Ishikawa (cell line): ENCODE measurements around the gene USP49.
A peak's percentile ranks its signal among the peaks of the same experiment; 100 is the strongest.

Experiments used
- CEBPB ChIP-seq: IDR thresholded peaks from 2 replicates; pipeline ENCODE4 v1.6.1; 2012
- CREB1 ChIP-seq: IDR thresholded peaks from 2 replicates; pipeline ENCODE4 v1.6.1; 2012; ENCODE audit warnings: low read depth
- EGR1 ChIP-seq: IDR thresholded peaks from 2 replicates; pipeline ENCODE4 v1.6.1; 2012
- EP300 ChIP-seq: IDR thresholded peaks from 2 replicates; pipeline ENCODE4 v1.6.1; 2012; ENCODE audit warnings: borderline replicate concordance
- FOXM1 ChIP-seq: IDR thresholded peaks from 2 replicates; pipeline ENCODE4 v1.6.1; 2012; ENCODE audit warnings: low read depth, borderline replicate concordance
- NFIC ChIP-seq: IDR thresholded peaks from 2 replicates; pipeline ENCODE4 v1.6.1; 2012
- RAD21 ChIP-seq: IDR thresholded peaks from 2 replicates; pipeline ENCODE4 v1.6.1; 2012; ENCODE audit warnings: low read depth
- TAF1 ChIP-seq: IDR thresholded peaks from 2 replicates; pipeline ENCODE4 v1.6.1; 2012; ENCODE audit warnings: low read depth, mild to moderate bottlenecking
- TCF12 ChIP-seq: IDR thresholded peaks from 2 replicates; pipeline ENCODE4 v1.6.1; 2012; ENCODE audit warnings: low read depth
- TEAD4 ChIP-seq: IDR thresholded peaks from 2 replicates; pipeline ENCODE4 v1.6.1; 2012
- YY1 ChIP-seq: IDR thresholded peaks from 2 replicates; pipeline ENCODE4 v1.6.1; 2012; ENCODE audit warnings: low read depth
- ZBTB7A ChIP-seq: IDR thresholded peaks from 2 replicates; pipeline ENCODE4 v1.6.1; 2012; ENCODE audit warnings: low read depth
- TF ChIP-seq, protein P1 (sequence below): IDR thresholded peaks from 2 replicates; pipeline ENCODE4 v1.6.1; 2012; ENCODE audit warnings: low read depth, mild to moderate bottlenecking
- TF ChIP-seq, protein P2 (sequence below): IDR thresholded peaks from 2 replicates; pipeline ENCODE4 v1.6.1; 2012
- TF ChIP-seq, protein P3 (sequence below): IDR thresholded peaks from 2 replicates; pipeline ENCODE4 v1.6.1; 2012

USP49 gene

DNA sequence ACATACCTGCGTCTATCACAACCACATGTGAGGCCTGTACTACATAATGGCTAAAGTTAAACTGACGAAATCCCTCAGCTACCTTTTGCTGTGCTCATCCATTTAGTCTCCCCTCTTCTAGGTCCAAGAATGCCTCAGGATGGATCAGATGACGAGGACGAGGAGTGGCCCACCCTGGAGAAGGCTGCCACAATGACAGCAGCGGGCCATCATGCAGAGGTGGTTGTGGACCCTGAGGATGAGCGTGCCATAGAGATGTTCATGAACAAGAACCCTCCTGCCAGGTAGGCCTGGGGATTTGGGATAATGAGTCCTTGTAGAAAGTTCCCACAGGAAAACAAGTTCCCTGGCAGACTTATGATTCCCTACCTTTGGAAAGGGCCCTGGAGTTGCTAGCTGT lies 32.1 kb upstream of the USP49 start:
- TF ChIP-seq YY1 (no peak), FOXM1 (no peak), ZBTB7A (no peak), EGR1 (no peak), EP300 (no peak), TEAD4 (no peak), TAF1 (no peak), TCF12 (no peak), RAD21 (no peak), CREB1 (no peak), CEBPB (no peak), NFIC (no peak)
- TF ChIP-seq, protein P1, sequence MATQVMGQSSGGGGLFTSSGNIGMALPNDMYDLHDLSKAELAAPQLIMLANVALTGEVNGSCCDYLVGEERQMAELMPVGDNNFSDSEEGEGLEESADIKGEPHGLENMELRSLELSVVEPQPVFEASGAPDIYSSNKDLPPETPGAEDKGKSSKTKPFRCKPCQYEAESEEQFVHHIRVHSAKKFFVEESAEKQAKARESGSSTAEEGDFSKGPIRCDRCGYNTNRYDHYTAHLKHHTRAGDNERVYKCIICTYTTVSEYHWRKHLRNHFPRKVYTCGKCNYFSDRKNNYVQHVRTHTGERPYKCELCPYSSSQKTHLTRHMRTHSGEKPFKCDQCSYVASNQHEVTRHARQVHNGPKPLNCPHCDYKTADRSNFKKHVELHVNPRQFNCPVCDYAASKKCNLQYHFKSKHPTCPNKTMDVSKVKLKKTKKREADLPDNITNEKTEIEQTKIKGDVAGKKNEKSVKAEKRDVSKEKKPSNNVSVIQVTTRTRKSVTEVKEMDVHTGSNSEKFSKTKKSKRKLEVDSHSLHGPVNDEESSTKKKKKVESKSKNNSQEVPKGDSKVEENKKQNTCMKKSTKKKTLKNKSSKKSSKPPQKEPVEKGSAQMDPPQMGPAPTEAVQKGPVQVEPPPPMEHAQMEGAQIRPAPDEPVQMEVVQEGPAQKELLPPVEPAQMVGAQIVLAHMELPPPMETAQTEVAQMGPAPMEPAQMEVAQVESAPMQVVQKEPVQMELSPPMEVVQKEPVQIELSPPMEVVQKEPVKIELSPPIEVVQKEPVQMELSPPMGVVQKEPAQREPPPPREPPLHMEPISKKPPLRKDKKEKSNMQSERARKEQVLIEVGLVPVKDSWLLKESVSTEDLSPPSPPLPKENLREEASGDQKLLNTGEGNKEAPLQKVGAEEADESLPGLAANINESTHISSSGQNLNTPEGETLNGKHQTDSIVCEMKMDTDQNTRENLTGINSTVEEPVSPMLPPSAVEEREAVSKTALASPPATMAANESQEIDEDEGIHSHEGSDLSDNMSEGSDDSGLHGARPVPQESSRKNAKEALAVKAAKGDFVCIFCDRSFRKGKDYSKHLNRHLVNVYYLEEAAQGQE, result no peak
- TF ChIP-seq, protein P2, sequence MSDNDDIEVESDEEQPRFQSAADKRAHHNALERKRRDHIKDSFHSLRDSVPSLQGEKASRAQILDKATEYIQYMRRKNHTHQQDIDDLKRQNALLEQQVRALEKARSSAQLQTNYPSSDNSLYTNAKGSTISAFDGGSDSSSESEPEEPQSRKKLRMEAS, result no peak
- TF ChIP-seq, protein P3, sequence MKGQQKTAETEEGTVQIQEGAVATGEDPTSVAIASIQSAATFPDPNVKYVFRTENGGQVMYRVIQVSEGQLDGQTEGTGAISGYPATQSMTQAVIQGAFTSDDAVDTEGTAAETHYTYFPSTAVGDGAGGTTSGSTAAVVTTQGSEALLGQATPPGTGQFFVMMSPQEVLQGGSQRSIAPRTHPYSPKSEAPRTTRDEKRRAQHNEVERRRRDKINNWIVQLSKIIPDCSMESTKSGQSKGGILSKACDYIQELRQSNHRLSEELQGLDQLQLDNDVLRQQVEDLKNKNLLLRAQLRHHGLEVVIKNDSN, result no peak

DNA sequence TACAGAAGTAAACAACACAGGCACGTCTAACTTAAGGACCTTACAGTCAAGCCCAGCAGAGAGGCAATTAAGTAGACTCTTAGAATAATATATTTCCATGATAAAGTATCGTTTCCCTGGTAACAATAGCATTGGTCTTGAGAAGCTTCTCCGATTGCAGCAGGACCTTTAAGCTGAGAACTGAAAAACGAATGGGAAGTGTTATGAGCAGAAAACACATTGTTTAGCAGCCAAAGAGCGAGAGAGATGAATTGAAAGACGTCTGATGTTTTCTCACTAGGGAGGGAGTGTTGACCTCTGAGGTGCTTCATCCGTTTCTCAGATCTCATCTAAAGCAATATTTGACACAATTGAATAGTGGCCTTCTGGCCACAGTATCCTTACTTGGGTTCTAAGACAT lies 27.0 kb upstream of the USP49 start:
- TF ChIP-seq, protein P2, result no peak
- TF ChIP-seq CREB1, result no peak
- no peak for TF ChIP-seq EGR1
- TF ChIP-seq EP300, result no peak
- TF ChIP-seq RAD21, result no peak
- no peak for TF ChIP-seq FOXM1
- no peak for TF ChIP-seq ZBTB7A
- TF ChIP-seq YY1, result no peak

DNA sequence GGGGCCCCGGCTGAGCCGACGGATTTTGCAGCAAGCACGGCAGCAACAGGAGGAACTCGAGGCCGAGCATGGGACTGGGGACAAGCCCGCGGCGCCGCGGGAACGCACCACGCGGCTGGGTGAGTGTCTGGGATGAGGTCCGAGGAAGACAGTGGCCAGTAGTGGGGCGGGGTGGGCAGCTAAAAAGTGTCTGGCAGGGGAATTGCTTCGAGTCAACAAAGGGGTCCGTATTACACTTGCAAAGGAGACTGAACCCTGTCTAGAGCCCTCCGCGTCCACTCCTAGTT lies 26.5 kb upstream of the USP49 start:
- TF ChIP-seq, protein P2, result no peak
- no peak for TF ChIP-seq NFIC
- no peak for TF ChIP-seq FOXM1

DNA sequence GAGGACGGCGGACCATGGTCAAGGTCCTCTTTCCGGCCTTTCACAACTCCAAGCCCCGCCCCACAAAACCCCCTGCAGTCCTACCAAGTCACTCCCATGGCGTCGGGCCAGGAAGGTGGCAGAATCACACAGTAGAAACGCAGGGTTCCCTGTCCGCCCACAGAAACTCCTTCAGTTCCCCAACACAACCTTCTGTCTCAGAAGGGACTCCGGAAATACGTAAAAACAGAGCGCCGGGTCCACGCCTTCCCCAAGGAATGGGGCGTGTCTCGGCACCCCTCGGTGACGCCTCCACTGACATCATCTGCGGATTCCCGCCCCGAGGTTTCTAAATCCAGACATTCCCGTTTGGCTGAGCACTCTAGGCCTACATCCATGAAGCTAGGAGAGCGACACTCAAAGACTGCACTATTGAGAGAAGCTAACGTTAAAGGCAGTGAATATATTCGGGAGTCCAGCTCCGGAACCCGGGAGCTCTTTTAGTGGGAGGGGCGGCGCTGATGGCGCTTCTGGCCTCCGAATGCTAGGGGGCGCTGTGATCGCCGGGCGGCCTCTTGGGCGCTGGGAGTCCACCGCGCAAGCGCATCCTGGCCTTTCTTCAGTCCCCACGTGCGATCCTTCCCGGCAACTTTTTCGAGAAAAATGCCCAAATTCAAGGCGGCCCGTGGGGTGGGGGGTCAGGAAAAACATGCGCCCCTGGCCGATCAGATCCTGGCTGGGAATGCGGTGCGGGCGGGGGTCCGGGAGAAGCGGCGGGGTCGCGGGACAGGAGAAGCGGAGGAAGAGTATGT lies 25.9 kb upstream of the USP49 start, which contains the start of the genes BYSL and MED20:
Gene BYSL (plus strand): TSS at position 579 of the 791 bp plus-strand sequence. CDS start 64 bp downstream, at position 643.
Gene MED20 (minus strand): TSS at position 219 of the 791 bp plus-strand sequence. CDS start 121 bp downstream, at position 98.
- peak; percentile 58; the same call in 1 of the 2 replicates for TF ChIP-seq YY1
- peak; percentile 83 for TF ChIP-seq TAF1
- TF ChIP-seq TEAD4, result peak; percentile 67
- peak; percentile 78 for TF ChIP-seq CEBPB
- TF ChIP-seq, protein P1, result no peak
- TF ChIP-seq, protein P3, result 0 out of 2 replicates have a peak, but pooled peaks have one; percentile 37
- peak; percentile 99 for TF ChIP-seq CREB1
- peak; percentile 91 for TF ChIP-seq EGR1
- no peak for TF ChIP-seq RAD21
- TF ChIP-seq FOXM1, result no peak
- peak; percentile 36; the same call in 1 of the 2 replicates for TF ChIP-seq ZBTB7A
- TF ChIP-seq, protein P2, result peak; percentile 97
- TF ChIP-seq NFIC, result peak; percentile 79
- no peak for TF ChIP-seq TCF12
- TF ChIP-seq EP300, result 0 out of 2 replicates have a peak, but pooled peaks have one; percentile 23

DNA sequence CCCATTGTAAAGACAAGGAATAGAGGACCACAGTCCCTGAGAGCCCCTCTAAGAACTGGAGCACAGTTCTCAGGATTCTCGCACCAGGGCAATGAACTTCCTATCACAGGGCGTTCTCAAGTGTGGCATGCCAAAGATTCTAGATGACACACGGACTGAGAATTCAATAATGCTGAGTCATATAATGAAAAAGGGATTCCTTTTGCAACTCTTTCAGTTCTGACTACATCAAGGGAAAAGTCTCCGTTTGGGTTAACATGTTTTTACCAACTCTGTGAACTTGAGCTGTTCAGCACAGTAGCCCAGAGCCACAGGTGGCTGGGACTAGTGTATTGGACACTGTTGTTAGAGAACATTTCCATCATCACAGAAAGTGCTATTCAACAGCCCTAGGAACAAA lies 22.4 kb upstream of the USP49 start:
- TF ChIP-seq TEAD4, result peak; percentile 81
- TF ChIP-seq, protein P3, result no peak
